B cell (primary cell): ENCODE results near the gene PSMB3.

ENCODE experiments used
- EZH2 ChIP-seq: IDR thresholded peaks from 2 replicates; pipeline ENCODE4 v1.6.1; 2012; ENCODE audit warnings: borderline replicate concordance, low read depth, mild to moderate bottlenecking, moderate library complexity, low read length; ENCODE audit not compliant: insufficient read depth, poor library complexity, severe bottlenecking
- TF ChIP-seq, protein P1 (sequence below): fragments of 200-600 bp; IDR thresholded peaks from one replicate; pipeline ENCODE4 v1.8.0; 2022; ENCODE audit warnings: antibody characterized with exemption, mild to moderate bottlenecking

DNA sequence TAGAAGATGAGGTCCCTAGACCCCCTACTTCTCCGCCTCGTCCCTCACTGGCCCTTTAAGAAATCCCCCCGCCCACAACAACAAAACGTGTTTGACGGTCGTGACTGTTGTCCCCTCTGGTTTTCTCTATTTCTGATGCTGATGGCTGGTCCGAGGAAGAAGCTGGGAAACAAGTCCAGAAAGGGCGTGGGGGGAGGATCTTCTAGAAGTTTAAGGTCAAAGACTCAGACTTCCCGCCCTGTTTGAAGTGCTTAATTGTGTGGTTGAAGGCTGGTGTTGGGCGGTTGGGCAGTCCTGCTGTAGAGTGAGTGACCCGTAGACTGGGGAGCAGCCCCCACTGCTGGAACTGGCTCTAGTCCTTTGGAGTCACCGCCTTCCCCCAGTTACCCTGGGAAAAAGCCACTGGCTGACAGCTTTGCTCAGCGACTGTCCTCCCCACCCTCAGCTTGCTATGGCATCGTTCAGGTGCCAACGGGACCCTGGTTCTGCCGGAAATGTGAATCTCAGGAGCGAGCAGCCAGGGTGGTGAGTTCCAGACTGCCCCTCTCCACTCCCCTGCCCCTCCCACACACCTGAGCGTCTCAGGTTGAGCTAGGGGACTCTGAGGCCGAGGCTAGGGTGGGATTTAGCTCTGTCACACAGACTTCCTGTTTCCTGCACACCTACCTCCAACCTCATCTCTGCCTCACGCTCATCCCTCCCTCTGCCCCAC lies 45.9 kb upstream of the PSMB3 start:
- TF ChIP-seq, protein P1, sequence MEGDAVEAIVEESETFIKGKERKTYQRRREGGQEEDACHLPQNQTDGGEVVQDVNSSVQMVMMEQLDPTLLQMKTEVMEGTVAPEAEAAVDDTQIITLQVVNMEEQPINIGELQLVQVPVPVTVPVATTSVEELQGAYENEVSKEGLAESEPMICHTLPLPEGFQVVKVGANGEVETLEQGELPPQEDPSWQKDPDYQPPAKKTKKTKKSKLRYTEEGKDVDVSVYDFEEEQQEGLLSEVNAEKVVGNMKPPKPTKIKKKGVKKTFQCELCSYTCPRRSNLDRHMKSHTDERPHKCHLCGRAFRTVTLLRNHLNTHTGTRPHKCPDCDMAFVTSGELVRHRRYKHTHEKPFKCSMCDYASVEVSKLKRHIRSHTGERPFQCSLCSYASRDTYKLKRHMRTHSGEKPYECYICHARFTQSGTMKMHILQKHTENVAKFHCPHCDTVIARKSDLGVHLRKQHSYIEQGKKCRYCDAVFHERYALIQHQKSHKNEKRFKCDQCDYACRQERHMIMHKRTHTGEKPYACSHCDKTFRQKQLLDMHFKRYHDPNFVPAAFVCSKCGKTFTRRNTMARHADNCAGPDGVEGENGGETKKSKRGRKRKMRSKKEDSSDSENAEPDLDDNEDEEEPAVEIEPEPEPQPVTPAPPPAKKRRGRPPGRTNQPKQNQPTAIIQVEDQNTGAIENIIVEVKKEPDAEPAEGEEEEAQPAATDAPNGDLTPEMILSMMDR, result no peak
- TF ChIP-seq EZH2, result no peak
